HCT116 (cell line): ENCODE measurements around the gene ABCC1. TPM values are rescaled to one million over a fixed set of nuclear protein-coding genes. Genes with fewer than 3 reads are reported as not detected.

ENCODE experiments used
- ATAC-seq: fragments of 200-7000 bp; cut with Tn5 transposase; 2 replicates; pipeline ENCODE4 v1.9.1; 2020; ENCODE audit warnings: mild to moderate bottlenecking, moderate library complexity
- BruUV-seq: library from RNA; stranded (reverse); fragments of 400-500 nt; replicated peaks from 2 replicates; lab custom pipeline; 2021; lab: Mats Ljungman, UMichigan
- CTCF ChIA-PET: fragments of 300-600 bp; sonication (Branson Sonifier 250); formaldehyde crosslinking; loops from one replicate; lab custom pipeline; 2021; ENCODE audit warnings: antibody characterized with exemption; lab: Charles Lee
- POLR2A ChIA-PET: fragments of 300-600, 350-600 bp; sonication (Branson Sonifier 250); formaldehyde crosslinking; loops from one replicate; lab custom pipeline; 2021; ENCODE audit warnings: antibody characterized with exemption; lab: Charles Lee
- RAD21 ChIA-PET, 2 experiments: fragments of 300-600 bp; sonication (Branson Sonifier 250); formaldehyde crosslinking; loops; one replicate each; lab custom pipeline; 2023; ENCODE audit warnings: low total read pairs in 2 of 2; ENCODE audit not compliant: uncharacterized antibody in 2 of 2, unreplicated experiment in 2 of 2, low non-redundant PET in 1 of 2; lab: Charles Lee
- DNase-seq: peaks from one replicate; pipeline ENCODE4 v3.0.0-alpha.2; 2010; ENCODE audit warnings: low read depth, low spot score
- H2AFZ ChIP-seq: fragments of 200-600 bp; shearing (Covaris generic), sonication (generic); 2 replicates; pipeline ENCODE4 v1.6.1; 2017; ENCODE audit warnings: low read depth, mixed run types, mixed read lengths, antibody characterized with exemption, low read length; ENCODE audit not compliant: poor library complexity, severe bottlenecking
- H3K27ac ChIP-seq: 2 replicates; pipeline ENCODE4 v1.5.1; 2012; ENCODE audit warnings: low read depth, low read length
- H3K27me3 ChIP-seq: fragments of 200-600 bp; sonication (generic); 2 replicates; pipeline ENCODE4 v1.6.1; 2016; ENCODE audit warnings: mixed run types, low read length, mixed read lengths; ENCODE audit not compliant: insufficient read depth
- H3K36me3 ChIP-seq, 2 experiments: fragments of 200-500 bp in 1 of 2; fragments of 200-600 bp in 1 of 2; sonication (Bioruptor generic) in 1 of 2; sonication (generic) in 1 of 2; 2 replicates each; pipeline versions ENCODE4 v1.5.1 to v1.6.1; 2014 to 2016; ENCODE audit warnings: low read length in 2 of 2, inconsistent platforms in 1 of 2, mixed read lengths in 1 of 2, mixed run types in 1 of 2; ENCODE audit not compliant: insufficient read depth in 2 of 2, control insufficient read depth in 1 of 2
- H3K4me1 ChIP-seq, 2 experiments: fragments of 200-600 bp in 1 of 2; sonication (generic) in 1 of 2; 2 replicates each; pipeline versions ENCODE4 v1.5.1 to v1.6.1; 2012 to 2017; ENCODE audit warnings: low read length in 2 of 2, inconsistent platforms in 1 of 2, mild to moderate bottlenecking in 1 of 2, mixed read lengths in 1 of 2, mixed run types in 1 of 2, moderate library complexity in 1 of 2; ENCODE audit not compliant: insufficient read depth in 2 of 2, control insufficient read depth in 1 of 2
- H3K4me2 ChIP-seq: fragments of 200-600 bp; sonication (generic); 2 replicates; pipeline ENCODE4 v1.6.1; 2017; ENCODE audit warnings: mixed run types, low read length, mixed read lengths
- H3K4me3 ChIP-seq, 2 experiments: fragments of 200-600 bp in 1 of 2; sonication (generic) in 1 of 2; replicated peaks in 1 of 2; 2 replicates each; pipeline ENCODE4 v1.5.1; 2011 to 2016; ENCODE audit warnings: low read length in 2 of 2, control low read depth in 1 of 2, low read depth in 1 of 2, mild to moderate bottlenecking in 1 of 2, mixed read lengths in 1 of 2, mixed run types in 1 of 2
- H3K79me2 ChIP-seq: fragments of 200-600 bp; sonication (generic); 2 replicates; pipeline ENCODE4 v1.6.1; 2017; ENCODE audit warnings: mild to moderate bottlenecking, mixed run types, low read length, moderate library complexity, mixed read lengths; ENCODE audit not compliant: insufficient read depth
- H3K9ac ChIP-seq: fragments of 200-600 bp; sonication (generic); 2 replicates; pipeline ENCODE4 v1.6.1; 2016; ENCODE audit warnings: low read length, mixed read lengths
- H3K9me2 ChIP-seq: fragments of 200-600 bp; sonication (generic), shearing (Covaris generic); 2 replicates; pipeline ENCODE4 v1.6.1; 2017; ENCODE audit warnings: mixed run types, mild to moderate bottlenecking, moderate library complexity; ENCODE audit not compliant: insufficient read depth
- H3K9me3 ChIP-seq, 2 experiments: fragments of 200-500 bp in 1 of 2; fragments of 200-600 bp in 1 of 2; sonication (Bioruptor generic) in 1 of 2; sonication (generic) in 1 of 2; 2 replicates each; pipeline ENCODE4 v1.6.1; 2014 to 2017; ENCODE audit warnings: low read length in 2 of 2, mixed read lengths in 2 of 2, inconsistent platforms in 1 of 2, low read depth in 1 of 2, mild to moderate bottlenecking in 1 of 2, mixed run types in 1 of 2, moderate library complexity in 1 of 2; ENCODE audit not compliant: control insufficient read depth in 1 of 2, insufficient read depth in 1 of 2
- H4K20me1 ChIP-seq: fragments of 200-600 bp; sonication (generic), shearing (Covaris generic); 2 replicates; pipeline ENCODE4 v1.6.1; 2017; ENCODE audit warnings: mixed run types, mild to moderate bottlenecking, moderate library complexity; ENCODE audit not compliant: insufficient read depth
- ELF1 ChIP-seq: IDR thresholded peaks from 2 replicates; pipeline ENCODE4 v1.6.1; 2012; ENCODE audit warnings: low read depth, borderline replicate concordance
- EZH2 ChIP-seq: fragments of 200-600 bp; sonication (generic); IDR thresholded peaks from 2 replicates; pipeline ENCODE4 v1.6.1; 2017; ENCODE audit warnings: antibody characterized with exemption, mixed run types
- EZH2phosphoT487 ChIP-seq: fragments of 200-600 bp; IDR thresholded peaks from 2 replicates; pipeline ENCODE4 v1.6.1; 2018; ENCODE audit warnings: antibody characterized with exemption, borderline replicate concordance
- RAD21 ChIP-seq: IDR thresholded peaks from 2 replicates; pipeline ENCODE4 v1.6.1; 2012; ENCODE audit warnings: low read depth, mild to moderate bottlenecking
- REST ChIP-seq: IDR thresholded peaks from 2 replicates; pipeline ENCODE4 v1.6.1; 2012; ENCODE audit warnings: low read depth
- TCF7L2 ChIP-seq: IDR thresholded peaks from 2 replicates; pipeline ENCODE4 v1.7.0; 2011; ENCODE audit warnings: borderline replicate concordance, inconsistent platforms; ENCODE audit not compliant: insufficient read depth, insufficient read length; ENCODE audit errors: extremely low read depth
- YY1 ChIP-seq: IDR thresholded peaks from 2 replicates; pipeline ENCODE4 v1.6.1; 2011; ENCODE audit warnings: low read length, low read depth, moderate library complexity, mild to moderate bottlenecking; ENCODE audit not compliant: insufficient replicate concordance; ENCODE audit errors: extremely low read depth
- ZNF274 ChIP-seq: fragments of 200-500 bp; sonication (Bioruptor generic); IDR thresholded peaks from 2 replicates; pipeline ENCODE4 v1.6.1; 2014; ENCODE audit warnings: mild to moderate bottlenecking, low read depth, low read length, inconsistent platforms
- intact Hi-C: fragments of 100-400 bp; cut with micrococcal nuclease; formaldehyde crosslinking; loops from 2 replicates; pipeline ENCODE4 v1.10.0; 2022
- total RNA-seq: library from RNA; stranded (reverse); gene quantifications from one replicate; pipeline ENCODE4 v1.2.1, GENCODE V29; 2021; ENCODE audit not compliant: unreplicated experiment

ABCC1 gene
- total RNA-seq, 1 experiment from 2014 or later: 61.9 TPM

GRCh38 chr16:15924996-15925395, 24.4 kb upstream of the ABCC1 start:
- Histone ChIP-seq H2AFZ (no peak overlapping the region), H3K27me3 (no peaks in the 10 kb centered on the region), H3K79me2 (no peaks in the 10 kb centered on the region), H3K27ac (no peak overlapping the region)
- intact Hi-C loops: no loop called here
- ATAC-seq: peak; percentile 23; the same call in 1 of the 2 replicates
- TF ChIP-seq EZH2 (no peak), REST (no peak), TCF7L2 (no peak), EZH2phosphoT487 (no peak), RAD21 (no peak), ELF1 (no peak), YY1 (no peak), ZNF274 (no peak)
- TF ChIP-seq, all 23 proteins: peak for 0
- Histone ChIP-seq H3K4me2 (no peak overlapping the region), H4K20me1 (no peaks in the 10 kb centered on the region), H3K9me3 (no peaks in the 10 kb centered on the region), H3K9ac (no peak overlapping the region), H3K36me3 (no peaks in the 10 kb centered on the region), H3K4me1 (peaks cover 4 to 12% of the 10 kb centered on the region in 2 experiments), H3K9me2 (no peaks in the 10 kb centered on the region), H3K4me3 (no peak overlapping the region)
- CTCF ChIA-PET: no interaction called here
- DNase-seq: no peak
- POLR2A ChIA-PET: no interaction called here
- RAD21 ChIA-PET: no interaction called here
- no TSS peak for BruUV-seq
